ENCODE measurements around the gene LYZL2.

DNA sequence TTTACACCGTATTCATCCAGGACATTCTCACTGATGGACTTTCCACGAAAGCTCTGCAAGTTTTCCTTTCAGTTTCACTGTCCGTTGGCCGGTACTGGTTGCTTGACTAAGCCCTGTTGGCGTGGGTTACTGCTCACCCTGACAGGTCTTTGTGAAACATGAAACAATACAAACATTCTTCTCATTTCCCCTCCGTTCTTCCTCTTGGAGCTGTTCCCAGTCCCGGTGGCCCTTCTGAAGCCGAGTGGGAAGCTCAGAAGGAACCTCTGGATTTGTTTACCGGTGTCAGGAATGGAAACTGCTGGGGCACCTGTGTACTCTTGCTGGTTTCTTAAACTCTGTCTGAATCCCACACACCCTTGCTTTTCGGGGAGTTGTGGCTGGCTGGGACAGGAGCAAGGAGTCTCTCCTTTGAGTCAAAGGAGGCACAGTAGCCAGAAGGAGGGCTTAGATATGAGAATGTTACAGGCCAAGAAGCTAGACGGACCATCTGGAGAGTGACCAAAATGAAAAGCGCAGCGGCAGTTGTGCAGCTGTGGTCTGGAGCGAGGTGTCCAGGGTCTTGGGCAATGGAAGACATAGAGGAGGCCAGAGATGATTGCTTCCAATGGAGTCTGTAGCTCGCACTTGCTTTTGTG lies 45.7 kb downstream of the LYZL2 start:
- no peak for TF ChIP-seq ZFP3 (CRISPR knock-in tag; IDR thresholded peaks at IDR 0.05)
- TF ChIP-seq TCF4 (CRISPR knock-in tag; IDR thresholded peaks at IDR 0.05; ENCODE audit: borderline replicate concordance): no peak
- no peak for TF ChIP-seq OSR1 (CRISPR knock-in tag; IDR thresholded peaks at IDR 0.05)
- no peak for TF ChIP-seq CSRNP3 (CRISPR knock-in tag; IDR thresholded peaks at IDR 0.05)
- no peak for TF ChIP-seq GLIS3 (CRISPR knock-in tag; IDR thresholded peaks at IDR 0.05)
- TF ChIP-seq CSDC2 (CRISPR knock-in tag; IDR thresholded peaks at IDR 0.05): no peak
